K562 (cell line): ENCODE measurements around the gene PLEKHA8. TPM values are rescaled to one million over a fixed set of nuclear protein-coding genes. Genes with fewer than 3 reads are reported as not detected.

Experiments
- ARID3A ChIP-seq: IDR thresholded peaks from 2 replicates; pipeline ENCODE4 v1.6.1; 2012; ENCODE audit warnings: low read depth, low read length, improper control_type of control experiment, borderline replicate concordance
- ARNT ChIP-seq, 2 experiments: fragments of 450-650 bp; IDR thresholded peaks; 2 replicates each; pipeline ENCODE4 v1.6.1; 2016; ENCODE audit warnings: mild to moderate bottlenecking in 1 of 2
- BMI1 ChIP-seq: fragments of 150-350 bp; IDR thresholded peaks from 2 replicates; pipeline ENCODE4 v1.6.1; 2014; ENCODE audit warnings: low read length
- ELF1 ChIP-seq: fragments of 200-800 bp; sonication (Bioruptor generic); IDR thresholded peaks from 2 replicates; pipeline ENCODE4 v1.6.1; 2016; ENCODE audit warnings: missing genetic modification characterization, missing compliant biosample characterization
- ELF4 ChIP-seq: fragments of 450-650 bp; formaldehyde crosslinking; IDR thresholded peaks from 2 replicates; pipeline ENCODE4 v1.4.0; 2022; ENCODE audit warnings: missing genetic modification characterization
- EZH2 ChIP-seq: IDR thresholded peaks from 2 replicates; pipeline ENCODE4 v1.6.1; 2012; ENCODE audit warnings: low read depth, mild to moderate bottlenecking, inconsistent platforms, low read length, borderline replicate concordance
- FOXP1 ChIP-seq: sonication (generic); formaldehyde crosslinking; IDR thresholded peaks from 2 replicates; pipeline ENCODE4 v1.8.0; 2022; ENCODE audit warnings: mild to moderate bottlenecking, missing genetic modification reagents
- HMG20B ChIP-seq: fragments of 250-450 bp; sonication (Bioruptor Pico); IDR thresholded peaks from 2 replicates; pipeline ENCODE4 v1.5.0; 2021; ENCODE audit warnings: mild to moderate bottlenecking
- HNRNPH1 ChIP-seq: fragments of 200-400 bp; formaldehyde crosslinking; optimal IDR thresholded peaks from 2 replicates; pipeline ENCODE3; 2017; ENCODE audit warnings: low read depth, mild to moderate bottlenecking, low read length, moderate library complexity
- ID3 ChIP-seq, 2 experiments: fragments of 250-450 bp in 1 of 2; fragments of 450-650 bp in 1 of 2; sonication (Bioruptor Pico) in 1 of 2; IDR thresholded peaks; 2 replicates each; pipeline versions ENCODE4 v1.6.1 to v1.8.0; 2016 to 2021; ENCODE audit warnings: mild to moderate bottlenecking in 2 of 2, moderate library complexity in 2 of 2, missing compliant biosample characterization in 1 of 2, missing genetic modification characterization in 1 of 2
- KDM5B ChIP-seq: fragments of 200-600 bp; sonication (generic); IDR thresholded peaks from 2 replicates; pipeline ENCODE4 v1.6.1; 2012; ENCODE audit warnings: low read depth, mild to moderate bottlenecking, moderate library complexity, low read length, control low read depth, inconsistent platforms; ENCODE audit not compliant: insufficient replicate concordance
- RB1 ChIP-seq: fragments of 450-650 bp; IDR thresholded peaks from 2 replicates; pipeline ENCODE4 v1.6.1; 2017; ENCODE audit warnings: low read depth, mild to moderate bottlenecking
- SIN3B ChIP-seq: fragments of 450-650 bp; IDR thresholded peaks from 2 replicates; pipeline ENCODE4 v1.6.1; 2017; ENCODE audit warnings: low read depth, mild to moderate bottlenecking, moderate library complexity
- ZKSCAN3 ChIP-seq: fragments of 250-450 bp; sonication (Bioruptor Pico); IDR thresholded peaks from 2 replicates; pipeline ENCODE4 v1.4.0; 2020
- polyA plus RNA-seq, 8 experiments: library from polyadenylated mRNA; depleted of rRNA in 4 of 8; stranded (reverse) in 5 of 8; unstranded in 3 of 8; fragments of >200 nt; fragmentation: Nextera tagmentation in 2 of 8; fragmentation: Illumina TruSeq in 1 of 8; extraction: Ambion mirVana in 2 of 8; extraction: Trizol in 1 of 8; gene quantifications; 2 replicates each; pipeline versions ENCODE4 v1.2.1 to v1.2.3, GENCODE V29; 2011 to 2014; ENCODE audit warnings: inconsistent platforms in 1 of 8, missing spikeins in 1 of 8
- total RNA-seq, 7 experiments: library from RNA; depleted of rRNA in 6 of 7; stranded (reverse); fragments of >200 nt in 6 of 7; fragmentation: Illumina TruSeq in 2 of 7; extraction: Trizol in 2 of 7; gene quantifications; 2 replicates each; pipeline versions ENCODE4 v1.2.1 to v1.2.3, GENCODE V29; 2011 to 2021; ENCODE audit warnings: low replicate concordance in 1 of 7
- TF ChIP-seq, protein P1 (sequence below): fragments of 450-650 bp; IDR thresholded peaks from 2 replicates; pipeline ENCODE4 v1.6.1; 2016; ENCODE audit warnings: mild to moderate bottlenecking, moderate library complexity

PLEKHA8 gene
- total and polyA plus RNA-seq, 9 of the 15 experiments (the other 6 are each of a cell fraction or from before 2014, with no cell fraction given), result 3.2 to 16.3 (median 11.8) TPM

GRCh38 chr7:30146127-30146612, 118.0 kb downstream of the PLEKHA8 start (continued):
- TF ChIP-seq, protein P1, sequence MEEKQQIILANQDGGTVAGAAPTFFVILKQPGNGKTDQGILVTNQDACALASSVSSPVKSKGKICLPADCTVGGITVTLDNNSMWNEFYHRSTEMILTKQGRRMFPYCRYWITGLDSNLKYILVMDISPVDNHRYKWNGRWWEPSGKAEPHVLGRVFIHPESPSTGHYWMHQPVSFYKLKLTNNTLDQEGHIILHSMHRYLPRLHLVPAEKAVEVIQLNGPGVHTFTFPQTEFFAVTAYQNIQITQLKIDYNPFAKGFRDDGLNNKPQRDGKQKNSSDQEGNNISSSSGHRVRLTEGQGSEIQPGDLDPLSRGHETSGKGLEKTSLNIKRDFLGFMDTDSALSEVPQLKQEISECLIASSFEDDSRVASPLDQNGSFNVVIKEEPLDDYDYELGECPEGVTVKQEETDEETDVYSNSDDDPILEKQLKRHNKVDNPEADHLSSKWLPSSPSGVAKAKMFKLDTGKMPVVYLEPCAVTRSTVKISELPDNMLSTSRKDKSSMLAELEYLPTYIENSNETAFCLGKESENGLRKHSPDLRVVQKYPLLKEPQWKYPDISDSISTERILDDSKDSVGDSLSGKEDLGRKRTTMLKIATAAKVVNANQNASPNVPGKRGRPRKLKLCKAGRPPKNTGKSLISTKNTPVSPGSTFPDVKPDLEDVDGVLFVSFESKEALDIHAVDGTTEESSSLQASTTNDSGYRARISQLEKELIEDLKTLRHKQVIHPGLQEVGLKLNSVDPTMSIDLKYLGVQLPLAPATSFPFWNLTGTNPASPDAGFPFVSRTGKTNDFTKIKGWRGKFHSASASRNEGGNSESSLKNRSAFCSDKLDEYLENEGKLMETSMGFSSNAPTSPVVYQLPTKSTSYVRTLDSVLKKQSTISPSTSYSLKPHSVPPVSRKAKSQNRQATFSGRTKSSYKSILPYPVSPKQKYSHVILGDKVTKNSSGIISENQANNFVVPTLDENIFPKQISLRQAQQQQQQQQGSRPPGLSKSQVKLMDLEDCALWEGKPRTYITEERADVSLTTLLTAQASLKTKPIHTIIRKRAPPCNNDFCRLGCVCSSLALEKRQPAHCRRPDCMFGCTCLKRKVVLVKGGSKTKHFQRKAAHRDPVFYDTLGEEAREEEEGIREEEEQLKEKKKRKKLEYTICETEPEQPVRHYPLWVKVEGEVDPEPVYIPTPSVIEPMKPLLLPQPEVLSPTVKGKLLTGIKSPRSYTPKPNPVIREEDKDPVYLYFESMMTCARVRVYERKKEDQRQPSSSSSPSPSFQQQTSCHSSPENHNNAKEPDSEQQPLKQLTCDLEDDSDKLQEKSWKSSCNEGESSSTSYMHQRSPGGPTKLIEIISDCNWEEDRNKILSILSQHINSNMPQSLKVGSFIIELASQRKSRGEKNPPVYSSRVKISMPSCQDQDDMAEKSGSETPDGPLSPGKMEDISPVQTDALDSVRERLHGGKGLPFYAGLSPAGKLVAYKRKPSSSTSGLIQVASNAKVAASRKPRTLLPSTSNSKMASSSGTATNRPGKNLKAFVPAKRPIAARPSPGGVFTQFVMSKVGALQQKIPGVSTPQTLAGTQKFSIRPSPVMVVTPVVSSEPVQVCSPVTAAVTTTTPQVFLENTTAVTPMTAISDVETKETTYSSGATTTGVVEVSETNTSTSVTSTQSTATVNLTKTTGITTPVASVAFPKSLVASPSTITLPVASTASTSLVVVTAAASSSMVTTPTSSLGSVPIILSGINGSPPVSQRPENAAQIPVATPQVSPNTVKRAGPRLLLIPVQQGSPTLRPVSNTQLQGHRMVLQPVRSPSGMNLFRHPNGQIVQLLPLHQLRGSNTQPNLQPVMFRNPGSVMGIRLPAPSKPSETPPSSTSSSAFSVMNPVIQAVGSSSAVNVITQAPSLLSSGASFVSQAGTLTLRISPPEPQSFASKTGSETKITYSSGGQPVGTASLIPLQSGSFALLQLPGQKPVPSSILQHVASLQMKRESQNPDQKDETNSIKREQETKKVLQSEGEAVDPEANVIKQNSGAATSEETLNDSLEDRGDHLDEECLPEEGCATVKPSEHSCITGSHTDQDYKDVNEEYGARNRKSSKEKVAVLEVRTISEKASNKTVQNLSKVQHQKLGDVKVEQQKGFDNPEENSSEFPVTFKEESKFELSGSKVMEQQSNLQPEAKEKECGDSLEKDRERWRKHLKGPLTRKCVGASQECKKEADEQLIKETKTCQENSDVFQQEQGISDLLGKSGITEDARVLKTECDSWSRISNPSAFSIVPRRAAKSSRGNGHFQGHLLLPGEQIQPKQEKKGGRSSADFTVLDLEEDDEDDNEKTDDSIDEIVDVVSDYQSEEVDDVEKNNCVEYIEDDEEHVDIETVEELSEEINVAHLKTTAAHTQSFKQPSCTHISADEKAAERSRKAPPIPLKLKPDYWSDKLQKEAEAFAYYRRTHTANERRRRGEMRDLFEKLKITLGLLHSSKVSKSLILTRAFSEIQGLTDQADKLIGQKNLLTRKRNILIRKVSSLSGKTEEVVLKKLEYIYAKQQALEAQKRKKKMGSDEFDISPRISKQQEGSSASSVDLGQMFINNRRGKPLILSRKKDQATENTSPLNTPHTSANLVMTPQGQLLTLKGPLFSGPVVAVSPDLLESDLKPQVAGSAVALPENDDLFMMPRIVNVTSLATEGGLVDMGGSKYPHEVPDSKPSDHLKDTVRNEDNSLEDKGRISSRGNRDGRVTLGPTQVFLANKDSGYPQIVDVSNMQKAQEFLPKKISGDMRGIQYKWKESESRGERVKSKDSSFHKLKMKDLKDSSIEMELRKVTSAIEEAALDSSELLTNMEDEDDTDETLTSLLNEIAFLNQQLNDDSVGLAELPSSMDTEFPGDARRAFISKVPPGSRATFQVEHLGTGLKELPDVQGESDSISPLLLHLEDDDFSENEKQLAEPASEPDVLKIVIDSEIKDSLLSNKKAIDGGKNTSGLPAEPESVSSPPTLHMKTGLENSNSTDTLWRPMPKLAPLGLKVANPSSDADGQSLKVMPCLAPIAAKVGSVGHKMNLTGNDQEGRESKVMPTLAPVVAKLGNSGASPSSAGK, result peak; percentile 89
- TF ChIP-seq ARNT (IDR thresholded peaks at IDR 0.05), result peak; percentile 24 to 67; a peak in 1 of 4 replicates
- TF ChIP-seq KDM5B, result no peak
- TF ChIP-seq HMG20B (CRISPR knock-in tag), result no peak
- TF ChIP-seq HNRNPH1, result no peak
- TF ChIP-seq FOXP1, result no peak
- TF ChIP-seq ZKSCAN3 (CRISPR knock-in tag), result no peak
- TF ChIP-seq ID3 (CRISPR knock-in tag; IDR thresholded peaks at IDR 0.05), result no peak
- TF ChIP-seq ID3 (tag; IDR thresholded peaks at IDR 0.05), result 0 out of 2 replicates have a peak, but pooled peaks have one; percentile 42
- TF ChIP-seq SIN3B, result no peak
- TF ChIP-seq BMI1, result no peak
- TF ChIP-seq ELF4 (CRISPR knock-in tag), result no peak
- no peak for TF ChIP-seq EZH2
- TF ChIP-seq ARID3A, result no peak
- TF ChIP-seq ELF1 (tag), result no peak
- 0 out of 2 replicates have a peak, but pooled peaks have one; percentile 9 for TF ChIP-seq RB1
